ENCODE measurements around the gene SLC22A3.
"Not testable (repeated sequence)": the region's sequence is repeated elsewhere in the genome, so short reads cannot be mapped to it uniquely, and the experiment has no call there.

SLC22A3 gene

DNA sequence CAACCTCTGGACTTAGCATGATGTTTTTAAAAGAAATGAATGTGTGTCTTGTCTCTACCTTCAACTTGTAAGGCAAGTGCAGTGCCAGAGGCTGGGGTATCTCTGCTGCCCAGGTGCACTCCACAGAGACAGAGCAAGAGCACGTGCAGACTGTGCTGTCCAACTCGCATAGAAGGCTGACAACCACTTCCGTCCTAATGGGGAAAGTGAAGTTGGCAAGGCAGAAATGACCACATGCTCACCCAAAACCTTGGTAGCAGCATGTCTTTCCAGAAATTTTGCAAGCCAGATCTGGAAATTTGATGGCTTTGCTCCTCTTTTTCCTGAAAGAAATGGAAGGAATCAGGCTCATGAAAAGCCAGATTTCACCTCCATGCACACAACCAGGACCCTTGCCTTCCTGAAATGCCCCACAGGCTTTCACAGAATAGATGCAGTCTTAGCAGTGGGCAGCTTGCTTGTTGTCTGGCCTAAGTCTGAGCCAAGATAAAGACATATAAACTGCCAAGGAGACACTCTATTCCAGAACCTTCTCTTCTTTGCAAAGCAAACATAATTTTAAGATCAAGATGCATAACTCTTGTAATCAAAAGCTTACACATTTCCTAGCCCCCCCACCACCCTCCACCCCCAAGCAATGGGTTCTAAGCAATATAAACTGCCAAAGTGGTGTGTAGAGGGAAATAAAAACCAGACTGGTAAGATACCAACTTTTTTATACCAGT, 26.8 kb downstream of the SLC22A3 start:
- DNase-seq = no peak

DNA sequence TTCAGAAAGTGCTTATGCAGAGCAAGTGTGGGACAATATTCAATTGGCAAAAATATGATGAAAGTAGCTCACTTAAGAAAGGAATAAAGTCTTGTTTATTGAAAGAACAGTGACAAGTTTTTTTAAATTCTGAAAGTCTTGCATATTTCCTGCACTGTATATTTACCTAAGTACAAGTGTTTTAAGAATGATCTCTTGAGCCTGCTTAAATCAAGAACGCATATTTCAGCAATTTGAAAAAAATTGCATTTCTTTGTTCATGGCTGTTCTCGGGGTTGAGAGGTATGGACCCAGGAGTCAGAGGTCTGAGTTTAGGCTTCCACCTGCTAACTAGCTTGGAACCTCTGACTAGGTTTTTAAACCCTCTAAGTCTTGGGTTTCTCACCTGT, 27.4 kb downstream of the SLC22A3 start:
- DNase-seq = no peak

DNA sequence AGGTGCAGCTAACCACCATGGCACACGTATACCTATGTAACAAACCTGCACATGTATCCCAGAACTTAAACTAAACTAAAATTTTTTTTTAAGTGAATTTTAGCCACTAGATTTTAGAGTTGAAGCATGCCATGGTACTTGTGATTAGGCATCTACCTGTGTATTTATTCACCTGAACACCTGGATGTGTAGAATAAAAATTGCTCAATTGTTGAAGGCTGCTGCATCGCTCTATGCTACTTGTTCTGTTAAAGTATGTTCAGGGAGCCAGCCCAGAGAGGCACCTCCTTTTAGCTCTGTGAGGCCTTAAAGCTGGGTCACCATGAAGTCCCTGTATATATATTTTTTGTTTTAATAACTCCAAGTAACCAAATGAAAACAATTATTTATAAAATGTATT, 28.3 kb downstream of the SLC22A3 start:
- DNase-seq = no peak

DNA sequence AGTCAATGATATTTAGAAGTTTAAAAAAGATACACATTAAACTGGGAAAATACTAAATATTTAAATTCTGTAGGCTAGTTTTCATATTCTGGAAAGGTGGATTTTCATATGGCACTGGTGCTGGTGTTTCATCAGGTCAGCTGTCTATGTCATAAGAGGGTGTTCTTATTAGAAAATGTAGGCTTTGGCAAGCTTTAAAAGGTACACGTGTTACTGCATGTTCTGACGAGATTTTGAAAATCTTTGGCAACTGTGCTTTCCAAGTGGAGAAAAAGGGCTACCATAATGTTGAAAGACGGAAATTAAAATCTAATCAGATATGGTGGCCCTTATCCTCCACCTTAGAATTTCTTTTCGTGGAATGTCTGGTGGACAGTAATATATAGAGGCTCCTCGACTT, 30.0 kb downstream of the SLC22A3 start:
- no peak for DNase-seq

DNA sequence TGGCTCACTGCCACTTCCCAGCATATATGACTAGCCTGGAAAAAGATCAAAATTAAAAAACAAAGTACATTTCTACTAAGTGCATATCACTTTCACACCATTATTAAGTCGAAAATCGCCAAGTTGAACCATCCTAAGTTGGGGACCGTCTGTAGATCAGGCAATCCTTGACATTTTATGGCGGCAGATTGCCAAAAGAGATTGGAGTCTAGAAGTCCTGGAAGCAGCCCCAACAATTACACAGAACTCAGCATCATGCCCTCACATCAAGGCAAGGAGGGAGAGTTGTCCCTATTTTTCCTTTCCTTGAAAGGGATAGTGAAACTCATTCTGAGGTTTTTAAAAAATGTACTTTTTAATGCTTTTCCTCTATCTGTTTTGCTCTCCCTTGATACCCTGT, 30.7 kb downstream of the SLC22A3 start:
- DNase-seq = no peak

DNA sequence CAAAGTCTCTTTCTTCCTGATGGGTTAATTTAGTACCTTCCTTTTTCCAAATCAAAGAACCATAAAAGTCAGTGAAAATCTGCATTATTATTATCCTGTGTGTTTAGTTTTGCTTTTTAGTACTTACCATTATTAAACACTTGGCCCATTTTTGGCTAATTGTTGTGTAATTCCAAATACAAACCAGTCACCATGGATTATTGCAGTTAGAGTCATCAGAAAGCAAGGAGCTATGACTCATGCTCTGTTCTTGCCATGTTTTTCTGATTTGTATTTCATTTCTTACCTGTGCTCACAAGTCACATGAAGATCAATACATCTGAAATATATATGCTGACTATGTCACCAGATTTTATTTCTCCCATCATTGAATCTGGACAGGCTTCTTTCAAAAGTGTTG, 31.3 kb downstream of the SLC22A3 start:
- DNase-seq = no peak

DNA sequence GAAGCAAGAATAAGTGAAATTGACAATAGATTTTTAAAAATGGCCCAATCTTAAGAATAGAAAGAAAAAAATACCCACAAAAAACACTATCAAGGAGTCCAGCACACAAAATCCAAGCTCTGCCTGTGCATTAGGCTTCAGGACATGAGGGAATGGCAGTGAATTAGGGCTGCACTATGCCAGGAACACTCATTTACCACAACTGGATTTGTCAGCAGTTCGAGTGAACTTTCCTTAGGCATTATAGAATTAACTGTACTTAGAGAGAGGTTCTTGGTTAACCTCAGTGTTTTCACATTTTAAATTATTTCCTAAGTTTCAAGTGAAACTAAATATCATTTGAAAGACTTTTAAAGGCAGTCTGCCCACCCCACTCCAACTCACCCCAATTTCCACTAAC, 34.8 kb downstream of the SLC22A3 start:
- no peak for DNase-seq

DNA sequence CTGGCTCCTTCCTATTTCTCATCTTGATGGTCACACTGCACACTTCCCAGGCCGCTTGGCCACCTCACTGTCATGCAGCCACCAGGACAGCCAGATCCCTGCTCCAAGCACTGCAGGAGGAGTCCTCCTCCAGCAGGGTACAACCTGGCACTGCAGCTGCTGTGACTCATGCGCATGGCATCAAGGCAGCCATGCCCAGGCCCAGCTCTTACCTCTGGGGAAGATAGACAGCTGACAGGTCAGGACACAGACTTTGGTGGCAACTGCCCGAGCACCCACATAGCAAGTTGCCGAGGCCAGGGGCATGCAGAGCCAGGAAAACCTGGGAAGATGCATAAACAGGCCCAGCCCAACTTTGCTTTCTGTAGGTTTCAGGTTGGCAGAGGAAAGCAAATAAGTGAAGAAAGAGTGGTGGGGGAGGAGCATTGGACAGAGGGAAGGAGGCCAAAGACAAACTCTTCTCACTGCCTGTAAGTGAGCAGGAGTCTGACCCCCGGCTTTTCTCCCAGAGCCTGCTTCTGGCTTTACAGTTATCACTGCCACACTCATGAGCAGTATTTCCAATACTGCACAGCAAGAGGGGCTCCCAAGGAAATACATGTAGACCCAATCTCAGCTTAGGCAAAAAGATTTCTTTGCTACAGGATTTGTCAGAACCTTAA, 38.8 kb downstream of the SLC22A3 start:
- no peak for DNase-seq

DNA sequence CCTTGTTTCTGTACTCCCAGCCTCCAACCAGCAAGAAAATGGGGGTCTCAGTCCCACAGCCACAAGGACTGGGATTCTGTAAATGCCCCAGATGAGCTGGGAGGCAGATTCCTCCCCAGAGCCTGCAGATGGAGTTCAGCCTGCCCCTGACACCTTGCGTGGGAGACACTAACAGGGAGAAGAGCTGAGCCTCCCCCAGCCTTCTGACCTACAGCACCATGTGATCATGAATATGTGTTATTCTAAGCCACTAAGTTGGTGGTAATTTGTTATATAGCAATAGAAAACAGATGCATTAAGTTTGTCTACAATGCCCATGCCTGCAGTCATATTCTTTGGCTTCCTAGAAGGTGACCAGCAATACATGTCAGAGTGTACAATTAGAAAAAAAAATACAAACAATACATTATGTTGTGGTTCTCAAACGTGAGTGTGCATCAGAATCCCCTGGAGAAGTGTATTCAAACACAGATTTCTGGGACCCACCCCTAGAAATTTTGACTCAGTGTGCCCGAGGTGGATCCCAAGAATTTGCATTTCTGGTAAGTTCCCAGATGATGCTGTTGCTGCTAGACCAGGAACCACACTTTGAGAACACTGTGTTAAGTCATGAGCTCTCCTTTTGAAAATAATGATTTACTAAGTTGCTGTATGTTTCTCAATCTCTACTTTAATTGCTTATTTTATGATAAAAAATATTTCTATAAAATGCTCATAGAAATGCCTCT, 39.9 kb downstream of the SLC22A3 start:
- no peak for DNase-seq

DNA sequence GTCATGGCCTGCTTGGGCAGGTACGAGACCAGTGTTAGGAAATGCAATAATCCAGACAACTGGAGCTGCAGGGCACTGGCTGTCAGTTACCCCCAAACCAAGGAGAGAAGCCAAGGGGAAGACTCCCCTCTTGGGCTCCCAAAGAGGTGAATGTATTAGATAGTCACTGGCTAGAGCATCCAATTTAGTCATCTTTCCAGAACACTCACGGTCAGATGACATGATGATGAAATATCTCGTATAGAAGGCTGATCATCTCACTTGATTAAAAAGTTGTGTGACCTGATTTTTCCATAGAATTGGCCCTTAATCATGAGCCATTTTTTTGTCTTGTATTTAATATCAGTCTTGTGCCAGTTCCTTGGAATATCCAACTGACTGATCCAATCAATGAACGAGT, 40.7 kb downstream of the SLC22A3 start:
- DNase-seq = no peak

DNA sequence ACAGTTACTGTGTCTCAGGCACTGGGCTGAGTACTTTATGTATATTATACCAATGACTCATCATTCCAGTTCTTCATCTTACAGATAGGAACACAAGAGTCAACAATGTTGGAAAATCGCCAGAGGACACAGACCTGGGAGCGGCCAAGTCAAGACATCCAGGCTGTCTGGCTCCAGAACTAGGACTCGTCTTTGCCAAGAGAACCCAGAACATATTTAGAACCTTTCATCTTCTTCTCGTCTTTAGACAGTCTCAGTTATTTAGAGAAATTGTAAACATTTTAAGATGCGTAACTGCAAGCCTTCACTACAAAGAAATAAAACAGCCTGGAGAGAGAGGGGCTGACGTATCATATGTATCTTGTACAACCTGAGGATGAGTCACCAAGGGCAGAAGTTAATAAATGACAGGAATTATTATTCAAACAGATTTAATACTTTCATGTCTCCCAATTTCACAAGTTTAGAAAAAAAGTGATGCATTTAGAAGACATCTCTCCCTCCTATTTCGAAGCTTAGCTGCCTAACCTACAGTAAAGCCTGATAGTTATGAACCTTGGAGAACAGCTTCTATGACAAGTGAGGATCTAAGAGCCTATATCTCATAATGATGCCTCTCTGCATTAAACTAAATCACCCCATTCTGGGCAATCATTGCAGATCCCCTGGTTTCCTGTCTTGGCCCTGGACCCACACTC, 43.4 kb downstream of the SLC22A3 start:
- no peak for DNase-seq

DNA sequence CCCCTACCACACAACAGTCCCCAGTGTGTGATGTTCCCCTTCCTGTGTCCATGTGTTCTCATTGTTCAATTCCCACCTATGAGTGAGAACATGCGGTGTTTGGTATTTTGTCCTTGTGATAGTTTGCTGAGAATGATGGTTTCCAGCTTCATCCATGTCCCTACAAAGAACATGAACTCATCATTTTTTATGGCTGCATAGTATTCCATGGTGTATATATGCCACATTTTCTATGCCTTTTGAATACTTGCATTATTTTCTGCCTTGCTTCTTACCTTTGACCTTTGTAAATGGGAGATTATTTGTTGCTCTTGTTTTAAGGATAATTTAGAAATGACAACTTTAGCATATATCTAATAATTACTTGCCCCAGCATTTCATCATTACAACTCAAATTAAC, 45.3 kb downstream of the SLC22A3 start:
- not testable (repeated sequence) for DNase-seq

DNA sequence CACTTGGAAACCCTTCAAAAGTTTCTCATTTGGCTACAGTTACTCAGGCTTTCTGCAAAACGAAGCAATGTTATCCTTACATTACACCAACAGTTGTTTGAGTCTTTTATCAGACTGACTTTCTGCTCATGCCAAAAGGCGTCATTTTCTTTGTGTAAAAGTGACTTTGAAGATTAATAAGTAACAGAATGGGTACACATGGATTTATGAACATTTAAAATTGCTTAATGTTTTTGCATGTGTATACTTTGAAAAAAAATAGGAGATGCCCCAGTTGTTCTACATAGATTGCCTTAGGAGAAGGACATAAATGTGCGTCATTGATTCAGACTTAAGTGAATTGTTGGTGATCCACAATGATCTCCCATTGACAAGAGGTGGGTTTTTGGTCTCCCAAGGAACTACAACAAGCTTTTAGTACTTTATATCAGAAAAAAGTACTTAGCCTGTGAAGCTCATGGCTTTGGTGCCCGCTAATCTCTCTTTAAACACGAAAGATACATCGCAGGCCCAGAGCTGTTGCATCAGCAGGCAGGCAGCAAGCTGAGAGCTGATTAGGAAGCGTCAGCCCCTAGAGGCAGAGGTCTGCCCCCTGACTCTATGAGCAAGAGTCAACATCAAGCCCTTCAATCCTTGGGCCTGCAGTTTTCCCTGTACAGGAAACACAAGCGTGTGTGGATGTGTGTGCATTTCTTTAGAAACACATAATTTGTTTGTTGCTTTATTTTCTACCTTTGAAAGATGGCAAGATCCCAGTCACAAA, 45.9 kb downstream of the SLC22A3 start:
- DNase-seq = no peak

DNA sequence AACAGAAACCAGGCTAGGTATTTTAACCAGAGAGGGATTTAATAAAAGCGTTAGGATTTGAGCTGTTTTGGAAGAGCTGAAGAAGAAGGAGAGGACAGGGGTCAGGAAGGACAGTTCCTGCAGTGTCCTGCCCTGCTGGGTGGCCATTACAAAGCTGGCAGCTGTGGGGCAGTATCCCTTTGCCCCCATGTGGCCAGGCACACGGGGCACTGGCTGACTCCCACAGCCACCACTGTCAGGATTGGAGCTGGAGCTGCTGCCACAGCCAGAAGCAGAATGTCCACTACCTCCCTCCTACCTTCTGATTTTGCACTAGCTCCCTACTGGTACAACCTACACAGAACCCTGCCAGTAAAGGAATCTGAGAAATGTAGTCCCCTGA, 46.5 kb downstream of the SLC22A3 start:
- DNase-seq = no peak

DNA sequence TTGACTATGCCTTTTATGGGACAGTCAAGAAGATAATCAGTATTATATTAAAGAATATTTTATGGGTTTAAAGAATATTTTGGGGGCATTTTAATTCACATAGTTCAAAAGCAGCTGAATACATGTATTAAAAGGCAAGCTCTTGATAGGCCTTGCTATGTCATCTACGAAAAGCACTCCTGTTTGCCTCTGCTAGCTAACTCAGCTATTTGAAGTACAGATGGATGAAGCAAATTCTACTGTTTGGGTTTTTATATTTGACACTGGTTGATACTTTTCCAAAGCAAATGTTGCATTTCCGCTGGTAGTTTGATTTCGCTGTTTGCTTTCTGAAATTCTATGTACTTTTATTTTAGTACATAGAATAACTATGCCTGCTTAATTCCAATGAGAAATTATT, 47.0 kb downstream of the SLC22A3 start:
- DNase-seq = no peak

DNA sequence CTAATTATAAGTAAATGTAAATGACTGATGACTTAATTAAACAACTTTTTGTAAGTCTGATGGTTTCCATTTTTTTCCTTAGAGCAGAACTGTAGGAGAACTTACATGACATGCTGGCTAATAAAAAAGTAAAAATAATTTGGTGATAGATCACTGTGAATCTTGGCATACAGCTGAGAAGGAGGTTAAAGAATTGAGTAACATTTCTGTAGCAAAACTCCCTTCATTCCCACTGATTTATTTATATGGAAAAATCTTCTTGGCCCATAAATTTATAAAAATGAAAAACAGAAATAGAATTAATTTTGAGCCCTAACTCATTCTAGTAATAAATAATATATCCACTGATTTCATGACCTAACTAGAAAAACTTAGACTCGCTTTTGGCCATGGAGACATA, 48.1 kb downstream of the SLC22A3 start:
- DNase-seq = no peak

DNA sequence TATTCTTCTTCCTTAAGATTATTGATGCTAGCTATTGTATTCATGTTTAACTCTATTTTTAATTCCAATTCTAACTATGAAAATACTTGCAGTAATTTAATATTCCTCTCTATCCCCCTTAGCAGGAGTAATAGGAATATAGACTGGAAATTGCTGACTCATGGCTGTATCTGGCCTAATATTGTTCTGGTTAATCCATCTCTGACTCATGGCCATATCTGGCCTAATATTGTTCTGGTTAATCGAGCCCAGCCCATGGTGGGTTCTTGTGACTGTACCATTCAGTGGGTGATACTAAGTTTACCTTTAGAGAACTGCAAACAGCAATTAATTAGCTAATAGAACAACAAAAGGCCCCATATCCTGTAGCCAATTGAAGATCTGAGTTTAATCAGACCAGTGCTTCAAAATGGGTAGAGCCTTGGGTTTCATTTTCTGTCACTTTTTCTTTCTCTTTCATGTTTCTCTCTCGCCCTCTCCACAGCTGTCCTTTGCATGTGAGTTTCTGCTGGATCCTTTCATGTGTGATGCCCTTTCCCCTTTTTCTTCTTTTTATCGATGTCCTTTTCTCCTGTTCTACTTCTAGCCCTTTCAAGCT, 50.6 kb downstream of the SLC22A3 start:
- no peak for DNase-seq

DNA sequence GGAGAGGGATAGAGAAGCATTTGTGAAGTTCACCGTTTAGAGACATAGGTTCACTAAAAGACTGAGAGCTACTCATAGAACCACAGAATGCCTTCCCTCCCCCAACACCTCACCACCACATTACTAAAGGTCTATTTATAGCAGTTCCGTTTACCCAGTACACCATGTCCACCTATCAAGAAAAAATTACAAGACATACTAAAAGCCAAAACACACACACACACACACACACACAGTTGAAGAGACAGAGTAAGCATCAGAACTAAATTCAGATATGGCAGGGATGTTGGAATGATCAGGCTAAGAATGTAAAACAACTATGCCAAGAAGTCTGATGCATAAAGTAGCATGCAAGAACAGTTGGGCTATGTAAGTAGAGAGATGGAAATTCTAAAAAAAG, 52.3 kb downstream of the SLC22A3 start:
- DNase-seq = no peak

DNA sequence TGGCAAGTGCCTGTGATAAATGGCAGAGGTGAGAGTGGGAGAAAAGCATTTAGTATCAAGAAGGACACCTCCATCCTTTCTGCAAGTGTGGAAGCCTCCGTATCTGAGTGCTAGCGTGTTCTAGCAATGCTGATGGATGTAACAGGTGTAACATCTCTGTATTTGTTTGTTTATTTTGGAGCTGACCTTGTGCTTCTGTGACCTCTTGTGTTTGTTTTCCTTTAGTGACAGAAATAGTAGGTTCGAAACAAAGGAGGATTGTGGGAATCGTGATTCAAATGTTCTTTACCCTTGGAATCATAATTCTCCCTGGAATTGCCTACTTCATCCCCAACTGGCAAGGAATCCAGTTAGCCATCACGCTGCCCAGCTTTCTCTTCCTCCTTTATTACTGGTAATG, 60.4 kb downstream of the SLC22A3 start:
- no peak for DNase-seq

DNA sequence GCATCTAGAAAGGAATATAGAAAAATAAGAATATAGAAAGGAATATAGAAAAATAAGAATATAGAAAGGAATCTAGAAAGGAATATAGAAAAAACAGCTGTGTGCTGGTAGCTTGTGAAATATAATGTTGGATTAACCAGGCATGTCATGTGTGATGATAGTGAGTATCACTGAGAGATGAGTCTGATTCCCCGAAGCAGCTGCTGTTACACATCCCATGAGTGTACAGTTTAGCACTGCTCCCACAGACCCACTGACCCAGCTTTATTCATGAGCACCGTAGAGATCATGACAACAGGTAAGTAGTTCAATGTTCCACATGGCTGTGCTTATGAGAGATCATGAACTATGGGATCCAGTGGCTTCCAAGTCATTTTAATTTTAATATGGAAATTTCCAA, 64.8 kb downstream of the SLC22A3 start:
- DNase-seq = no peak

DNA sequence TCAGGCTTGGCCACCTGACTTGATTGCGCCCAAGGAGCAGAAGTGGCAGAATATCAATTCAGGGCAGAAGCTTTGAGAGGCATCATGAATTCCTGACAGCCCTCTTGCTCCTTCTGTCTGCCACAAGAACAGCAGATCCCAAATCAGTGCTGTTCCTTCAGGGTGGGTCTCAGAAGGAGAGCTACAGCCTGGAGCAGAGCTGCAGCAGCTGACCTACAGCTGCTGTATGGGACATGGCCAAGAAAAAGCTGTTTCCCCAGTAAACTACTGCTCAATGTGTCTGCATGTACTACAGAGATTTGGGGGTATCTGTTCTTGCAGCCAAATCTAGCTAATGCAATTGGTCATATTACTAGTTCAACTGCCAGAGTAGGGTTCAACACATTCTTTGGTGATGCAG, 69.0 kb downstream of the SLC22A3 start:
- DNase-seq = no peak

DNA sequence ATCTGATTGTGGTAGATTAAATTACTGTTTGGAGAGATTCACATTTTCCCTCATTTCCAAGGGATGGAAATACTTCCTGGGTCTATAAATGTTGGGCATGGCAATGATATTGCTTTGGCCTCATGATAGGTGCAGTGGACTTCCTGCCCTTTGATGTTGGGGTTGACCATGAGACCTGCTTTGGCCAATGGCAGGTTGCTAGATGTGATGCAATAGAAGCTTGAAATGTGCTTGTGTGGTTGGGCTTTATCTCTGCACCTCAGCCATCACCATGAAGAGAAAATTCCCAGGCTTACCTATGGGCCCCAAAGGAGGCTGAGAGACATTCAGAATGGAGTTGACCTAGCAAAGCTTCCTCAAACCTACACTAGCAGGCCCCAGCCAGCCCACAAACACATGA, 69.4 kb downstream of the SLC22A3 start:
- no peak for DNase-seq

DNA sequence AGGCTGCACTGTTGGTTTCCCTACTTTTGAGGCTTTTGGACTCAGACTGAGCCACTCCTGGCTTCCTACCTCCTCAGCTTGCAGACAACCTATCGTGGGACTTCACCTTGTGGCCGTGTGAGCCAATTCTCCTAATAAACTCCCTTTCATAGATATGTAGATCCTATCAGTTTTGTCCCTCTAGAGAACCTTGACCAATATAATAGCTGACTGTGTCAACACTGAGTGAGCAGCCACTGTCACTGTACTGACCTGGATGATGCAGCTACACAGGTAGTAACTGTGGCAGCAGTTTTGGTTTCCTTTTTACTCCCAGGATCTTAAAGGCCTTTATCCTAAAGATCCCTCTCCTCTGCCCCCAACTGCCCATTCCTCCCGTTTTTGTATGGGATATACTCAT, 70.2 kb downstream of the SLC22A3 start:
- no peak for DNase-seq

All from activated CD4-positive, alpha-beta T cell treated with anti-CD3 and anti-CD28 coated beads, Interleukin-2, amount 50 U/mL, for 48 hours (primary cell).